NCI-H345 treated with DMSO at 0.1 percent for 48 hours (cell line): ENCODE results near the gene NKX6-1.

Experiments used
- DNase-seq: peaks from one replicate; lab custom pipeline; 2025; ENCODE audit not compliant: unreplicated experiment; lab: John Stamatoyannopoulos, UW

The NKX6-1 gene

GRCh38 chr4:84479663-84480062, 19.4 kb downstream of the NKX6-1 start:
- no peak for DNase-seq

GRCh38 chr4:84477738-84478137, 21.4 kb downstream of the NKX6-1 start:
- DNase-seq: no peak

- DNase-seq: no peak
Measured at GRCh38 chr4:84474107-84474506, 25.0 kb downstream of the NKX6-1 start.

GRCh38 chr4:84472154-84472553, 26.9 kb downstream of the NKX6-1 start:
- DNase-seq: no peak

GRCh38 chr4:84470204-84470785, 28.8 kb downstream of the NKX6-1 start:
- no peak for DNase-seq

GRCh38 chr4:84467601-84468000, 31.5 kb downstream of the NKX6-1 start:
- DNase-seq: no peak

GRCh38 chr4:84459783-84460182, 39.3 kb downstream of the NKX6-1 start:
- DNase-seq: no peak

- DNase-seq: no peak
Measured at GRCh38 chr4:84456157-84456556, 42.9 kb downstream of the NKX6-1 start.

GRCh38 chr4:84455697-84456096, 43.4 kb downstream of the NKX6-1 start:
- no peak for DNase-seq

- no peak for DNase-seq
Measured at GRCh38 chr4:84451546-84451945, 47.5 kb downstream of the NKX6-1 start.

GRCh38 chr4:84443523-84443922, 55.6 kb downstream of the NKX6-1 start:
- DNase-seq: no peak

GRCh38 chr4:84442778-84443177, 56.3 kb downstream of the NKX6-1 start:
- no peak for DNase-seq
